Subcutaneous adipose tissue (tissue), 4 donors: Measurements from ENCODE around the gene FTO. TPM values are rescaled to one million over a fixed set of nuclear protein-coding genes. Genes with fewer than 3 reads are reported as not detected.

Experiments
- total RNA-seq, 4 donors: library from RNA; depleted of rRNA; stranded (reverse); fragments of >200 nt; gene quantifications; one replicate each; pipeline ENCODE4 v1.1.0, GENCODE V29; 2016
- TF ChIP-seq, protein P1 (sequence below): fragments of 450-650 bp; IDR thresholded peaks from one replicate; pipeline ENCODE4 v1.5.1; 2016; ENCODE audit warnings: low read depth, mild to moderate bottlenecking, control low read depth, antibody characterized with exemption, moderate library complexity

FTO gene
- total RNA-seq, 4 donors from 2014 or later: 74.3 to 102 (median 90.9) TPM

DNA sequence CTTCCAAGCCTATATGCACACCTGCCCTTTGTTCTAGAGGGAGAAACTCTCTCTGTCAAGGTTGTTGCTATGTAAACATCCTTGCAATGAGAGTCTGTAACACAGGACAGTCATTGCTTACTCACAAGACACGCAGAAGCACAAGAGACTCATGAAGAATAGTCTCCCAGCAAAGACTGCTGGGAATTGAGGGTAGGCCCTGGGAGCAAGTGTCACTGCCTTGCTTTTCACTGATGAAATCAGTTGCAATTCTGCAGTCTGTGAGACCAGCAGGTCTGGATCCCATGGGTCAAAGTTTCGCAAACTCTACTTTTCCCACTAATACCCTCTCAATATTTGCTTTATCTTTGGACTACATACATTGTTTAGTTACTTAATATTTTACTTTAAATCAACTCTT, 177.4 kb downstream of the FTO start:
- TF ChIP-seq, protein P1, sequence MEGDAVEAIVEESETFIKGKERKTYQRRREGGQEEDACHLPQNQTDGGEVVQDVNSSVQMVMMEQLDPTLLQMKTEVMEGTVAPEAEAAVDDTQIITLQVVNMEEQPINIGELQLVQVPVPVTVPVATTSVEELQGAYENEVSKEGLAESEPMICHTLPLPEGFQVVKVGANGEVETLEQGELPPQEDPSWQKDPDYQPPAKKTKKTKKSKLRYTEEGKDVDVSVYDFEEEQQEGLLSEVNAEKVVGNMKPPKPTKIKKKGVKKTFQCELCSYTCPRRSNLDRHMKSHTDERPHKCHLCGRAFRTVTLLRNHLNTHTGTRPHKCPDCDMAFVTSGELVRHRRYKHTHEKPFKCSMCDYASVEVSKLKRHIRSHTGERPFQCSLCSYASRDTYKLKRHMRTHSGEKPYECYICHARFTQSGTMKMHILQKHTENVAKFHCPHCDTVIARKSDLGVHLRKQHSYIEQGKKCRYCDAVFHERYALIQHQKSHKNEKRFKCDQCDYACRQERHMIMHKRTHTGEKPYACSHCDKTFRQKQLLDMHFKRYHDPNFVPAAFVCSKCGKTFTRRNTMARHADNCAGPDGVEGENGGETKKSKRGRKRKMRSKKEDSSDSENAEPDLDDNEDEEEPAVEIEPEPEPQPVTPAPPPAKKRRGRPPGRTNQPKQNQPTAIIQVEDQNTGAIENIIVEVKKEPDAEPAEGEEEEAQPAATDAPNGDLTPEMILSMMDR: no peak

DNA sequence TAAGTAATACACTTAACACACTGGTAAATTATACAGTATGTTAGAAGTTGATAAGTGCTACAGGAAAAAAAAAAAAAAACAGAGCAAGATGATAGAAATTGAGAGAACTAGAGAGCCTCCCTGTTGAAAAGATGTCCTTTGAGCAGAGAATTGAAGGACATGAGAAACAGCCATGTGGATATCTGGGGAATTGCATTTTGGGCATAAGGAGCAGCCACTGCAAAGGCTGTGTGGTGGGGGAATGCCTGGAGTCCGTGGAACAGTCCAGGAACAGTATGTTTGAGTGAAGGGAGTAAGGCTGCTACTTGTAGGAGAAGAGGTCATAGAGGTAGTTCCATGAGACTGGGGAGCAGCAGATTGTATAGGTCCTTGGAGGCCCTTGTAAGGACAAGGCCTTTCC, 178.4 kb downstream of the FTO start:
- TF ChIP-seq, protein P1: no peak

DNA sequence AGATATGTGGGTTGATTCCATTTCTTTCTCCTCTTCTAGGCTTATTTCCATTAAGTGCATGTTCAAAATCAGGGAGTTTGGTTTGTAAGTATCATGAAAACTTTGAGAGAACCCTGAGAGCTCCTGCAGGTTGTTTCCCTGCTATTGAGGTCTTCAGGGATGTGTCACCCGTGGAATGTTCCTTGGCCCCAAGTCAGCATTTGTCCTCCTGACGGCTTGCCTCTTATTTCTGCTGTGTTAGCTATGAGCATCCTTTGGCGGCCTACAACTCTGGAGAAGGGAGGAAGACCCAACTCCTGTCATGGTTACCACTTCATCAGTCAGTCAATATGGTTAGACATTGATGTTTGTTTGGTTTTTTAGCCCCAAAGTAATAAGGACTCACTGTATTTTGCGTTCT, 180.8 kb downstream of the FTO start:
- TF ChIP-seq, protein P1: no peak

DNA sequence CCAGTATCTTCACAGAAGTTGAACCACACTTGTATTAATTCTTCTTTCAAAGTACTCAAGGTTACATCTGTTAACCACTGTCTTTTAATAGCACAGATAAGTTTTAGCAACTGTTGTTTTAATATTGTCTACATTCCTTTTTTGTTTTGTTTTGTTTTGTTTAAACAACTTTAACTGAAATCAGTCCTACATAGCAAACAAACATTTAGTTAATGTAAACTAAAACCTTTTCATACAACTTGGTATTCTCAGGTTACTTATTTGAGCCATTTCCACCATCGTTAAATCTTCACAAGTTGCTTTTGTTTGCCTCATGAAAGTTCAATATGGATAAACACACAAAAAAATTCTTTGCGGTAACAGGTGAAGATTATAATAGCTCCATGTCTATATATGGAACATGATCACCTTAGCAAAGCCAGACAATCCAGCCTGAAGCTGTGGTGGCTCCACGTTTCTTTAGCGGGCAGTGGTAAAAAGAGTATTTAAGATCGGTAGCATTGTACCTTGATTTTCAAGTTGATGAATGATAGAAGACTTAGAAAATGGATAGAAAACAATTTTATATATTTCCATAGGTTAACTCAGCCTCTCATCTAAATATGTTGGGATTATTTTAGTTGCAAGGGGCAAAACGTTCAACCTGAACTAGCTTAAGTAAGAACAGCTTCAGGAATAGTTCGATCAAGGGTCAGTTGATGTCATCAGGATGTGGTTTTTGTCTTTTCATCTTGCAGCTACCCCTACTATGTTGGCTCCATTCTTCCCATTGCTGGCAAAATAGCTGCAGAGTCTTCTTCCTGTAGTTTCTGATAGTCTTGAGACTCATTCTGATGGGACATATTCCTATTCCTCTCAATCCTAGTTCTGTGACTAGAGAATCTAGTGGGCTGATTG, 182.8 kb downstream of the FTO start:
- TF ChIP-seq, protein P1: no peak

DNA sequence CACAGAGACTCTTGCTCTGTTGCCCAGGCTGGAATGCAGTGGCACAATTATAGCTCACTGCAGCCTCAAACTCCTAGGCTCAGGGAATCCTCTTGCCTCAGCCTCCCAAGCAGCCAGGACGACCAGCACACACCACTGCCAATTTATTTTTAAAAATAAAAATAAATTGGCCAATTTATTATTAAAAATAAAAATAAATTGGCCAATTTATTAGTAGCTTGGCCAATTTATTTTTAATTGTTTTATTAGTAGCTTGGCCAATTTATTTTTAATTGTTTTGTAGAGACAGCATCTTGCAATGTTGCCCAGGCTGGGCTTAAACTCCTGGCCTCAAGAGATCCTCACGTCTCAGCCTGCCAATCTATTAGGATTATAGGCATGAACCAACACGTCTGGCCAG, 184.3 kb downstream of the FTO start:
- TF ChIP-seq, protein P1: no peak

DNA sequence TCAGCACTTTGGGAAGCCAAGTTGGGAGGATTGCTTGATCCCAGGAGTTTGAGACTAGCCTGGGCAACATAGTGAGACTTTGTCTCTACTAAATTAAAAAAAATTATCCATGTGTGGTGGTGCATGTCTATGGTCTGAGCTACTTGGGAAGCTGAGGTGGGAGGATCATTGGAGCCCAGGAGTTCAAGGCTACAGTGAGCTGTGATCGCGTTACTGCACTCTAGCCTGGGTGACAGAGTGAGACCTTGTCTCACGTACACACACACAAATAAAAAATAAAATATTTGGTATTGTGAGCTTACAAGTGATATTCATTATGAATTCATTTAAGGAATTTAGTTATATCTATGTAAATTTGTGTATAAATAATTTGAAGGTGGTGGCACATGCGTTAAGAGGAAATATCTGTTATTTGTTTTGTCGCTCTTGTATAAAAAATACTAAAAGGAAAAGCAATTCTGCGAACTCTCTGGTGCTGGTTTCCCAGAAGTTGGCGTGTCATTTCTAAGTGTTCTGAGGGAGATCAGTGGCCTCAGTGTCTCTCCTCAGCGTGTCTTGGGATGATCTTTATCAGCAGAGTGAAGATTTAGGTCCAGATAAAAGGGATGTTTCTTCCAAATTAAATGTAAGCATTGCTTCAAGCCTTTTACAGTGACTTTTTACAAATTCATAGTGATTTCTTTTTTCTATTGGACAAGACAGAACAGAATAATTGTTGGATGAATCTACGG, 187.6 kb downstream of the FTO start:
- TF ChIP-seq, protein P1: no peak

DNA sequence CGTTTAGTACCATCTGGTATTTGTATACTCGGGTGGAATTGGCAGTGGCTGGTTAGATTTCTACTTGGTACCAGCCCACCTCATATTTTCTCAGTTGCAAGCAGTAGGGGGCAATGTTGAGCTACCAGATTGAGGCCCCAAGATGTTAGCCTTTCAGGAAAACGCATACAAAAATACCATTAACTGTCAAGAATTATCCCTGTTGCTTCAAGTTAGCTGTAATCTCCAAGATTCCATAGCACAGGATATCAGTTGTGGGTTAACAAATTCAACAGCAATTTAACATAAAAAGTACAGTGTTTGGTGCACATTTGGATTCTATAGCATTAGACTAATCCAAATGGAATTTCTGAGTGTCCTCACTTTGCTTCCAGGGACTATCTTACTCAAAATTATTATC, 188.2 kb downstream of the FTO start:
- TF ChIP-seq, protein P1: no peak
